Measurements from ENCODE around the gene BTBD18.

Gene BTBD18

DNA sequence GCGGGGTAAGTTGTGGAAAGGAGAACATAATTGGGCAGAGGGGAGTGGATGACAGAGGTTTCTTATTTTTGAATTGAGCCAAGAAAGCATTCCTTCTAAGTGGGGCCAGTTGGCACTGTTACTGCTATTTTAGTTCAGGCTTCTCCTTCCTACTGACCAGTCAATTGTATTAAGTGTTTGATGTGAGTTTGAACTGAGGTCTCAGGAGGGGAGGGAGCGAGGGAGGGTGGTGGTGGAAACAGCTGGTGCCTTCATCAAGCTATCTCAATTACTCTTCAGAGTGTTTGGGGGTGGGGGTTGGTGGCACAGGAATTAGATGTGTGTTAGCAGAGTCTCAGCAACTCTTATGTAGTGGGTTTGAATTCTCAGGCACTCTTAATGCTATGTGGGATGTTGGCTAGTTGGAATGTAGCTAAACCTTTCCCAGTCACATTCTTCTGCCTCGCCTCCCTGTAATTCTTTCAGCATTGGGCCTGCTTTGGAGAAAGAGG is 24.5 kb upstream of the BTBD18 start:
- TF ChIP-seq, protein P1, sequence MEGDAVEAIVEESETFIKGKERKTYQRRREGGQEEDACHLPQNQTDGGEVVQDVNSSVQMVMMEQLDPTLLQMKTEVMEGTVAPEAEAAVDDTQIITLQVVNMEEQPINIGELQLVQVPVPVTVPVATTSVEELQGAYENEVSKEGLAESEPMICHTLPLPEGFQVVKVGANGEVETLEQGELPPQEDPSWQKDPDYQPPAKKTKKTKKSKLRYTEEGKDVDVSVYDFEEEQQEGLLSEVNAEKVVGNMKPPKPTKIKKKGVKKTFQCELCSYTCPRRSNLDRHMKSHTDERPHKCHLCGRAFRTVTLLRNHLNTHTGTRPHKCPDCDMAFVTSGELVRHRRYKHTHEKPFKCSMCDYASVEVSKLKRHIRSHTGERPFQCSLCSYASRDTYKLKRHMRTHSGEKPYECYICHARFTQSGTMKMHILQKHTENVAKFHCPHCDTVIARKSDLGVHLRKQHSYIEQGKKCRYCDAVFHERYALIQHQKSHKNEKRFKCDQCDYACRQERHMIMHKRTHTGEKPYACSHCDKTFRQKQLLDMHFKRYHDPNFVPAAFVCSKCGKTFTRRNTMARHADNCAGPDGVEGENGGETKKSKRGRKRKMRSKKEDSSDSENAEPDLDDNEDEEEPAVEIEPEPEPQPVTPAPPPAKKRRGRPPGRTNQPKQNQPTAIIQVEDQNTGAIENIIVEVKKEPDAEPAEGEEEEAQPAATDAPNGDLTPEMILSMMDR (IDR thresholded peaks at IDR 0.05; ENCODE audit: control insufficient read depth, extremely low read depth, insufficient read depth) = no peak
- H3K4me3 ChIP-seq (ENCODE audit: low read depth, low read length) = no peak overlapping the region
- DNase-seq (ENCODE audit: low read depth) = no peak

DNA sequence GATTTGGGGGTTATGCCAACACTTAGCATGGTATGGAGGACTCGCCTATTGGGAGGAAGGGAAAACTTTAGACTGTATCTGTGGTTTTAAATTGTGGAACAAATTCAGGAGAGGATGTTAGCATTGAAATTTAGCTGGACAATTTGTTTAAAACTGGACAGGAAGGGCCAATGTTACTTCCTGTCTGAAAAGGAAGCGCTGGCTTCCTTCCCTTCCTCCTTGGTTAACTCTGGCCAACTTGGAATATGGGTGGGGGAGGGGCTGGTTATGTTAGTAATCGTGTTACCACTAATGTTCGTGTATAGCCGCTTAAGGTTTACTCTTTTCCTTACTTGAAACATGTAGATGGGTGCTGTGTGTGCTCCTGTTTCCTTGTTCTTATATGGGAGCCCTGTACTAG is 23.9 kb upstream of the BTBD18 start:
- TF ChIP-seq, protein P1 (IDR thresholded peaks at IDR 0.05; ENCODE audit: control insufficient read depth, extremely low read depth, insufficient read depth) = no peak

DNA sequence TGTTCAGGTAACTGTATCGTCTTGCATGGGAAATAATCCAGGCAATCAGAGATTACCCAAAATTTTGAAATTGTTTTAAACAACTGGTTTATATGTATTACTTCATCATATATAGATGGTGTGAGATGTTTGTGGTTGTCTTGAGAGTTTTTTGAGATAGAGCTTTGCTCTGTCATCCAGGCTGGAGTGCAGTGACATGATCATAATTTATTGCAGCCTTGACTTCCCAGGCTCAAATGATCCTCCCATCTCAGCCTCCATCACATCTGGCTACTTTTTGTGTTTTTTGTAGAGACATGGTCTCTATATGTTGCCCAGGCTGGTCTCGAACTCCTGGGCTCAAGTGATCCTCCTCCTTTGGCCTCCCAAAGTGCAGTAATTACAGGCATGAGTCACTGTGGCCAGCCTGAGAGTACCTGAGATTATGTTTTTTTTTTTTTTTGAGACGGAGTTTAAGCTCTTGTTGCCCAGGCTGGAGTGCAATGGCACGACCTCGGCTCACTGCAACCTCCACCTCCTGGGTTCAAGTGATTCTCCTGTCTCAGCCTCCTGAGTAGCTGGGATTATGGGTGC is 21.5 kb upstream of the BTBD18 start:
- TF ChIP-seq, protein P1 (IDR thresholded peaks at IDR 0.05; ENCODE audit: control insufficient read depth, extremely low read depth, insufficient read depth) = no peak

More for the DNA sequence above, 23.9 kb upstream of the BTBD18 start:
- H3K4me3 ChIP-seq (ENCODE audit: low read depth, low read length) = no peak overlapping the region
- no peak for DNase-seq (ENCODE audit: low read depth)

GRCh38 chr11:57772562-57772961 is 20.9 kb upstream of the BTBD18 start:
- no peak for DNase-seq (ENCODE audit: low read depth)
- H3K4me3 ChIP-seq (ENCODE audit: low read depth, low read length) = 0 out of 2 replicates have a peak overlapping the region, but pooled peaks have one; percentile 20
- TF ChIP-seq, protein P1 (IDR thresholded peaks at IDR 0.05; ENCODE audit: control insufficient read depth, extremely low read depth, insufficient read depth) = no peak

More for the DNA sequence above, 21.5 kb upstream of the BTBD18 start:
- no peak overlapping the region for H3K4me3 ChIP-seq (ENCODE audit: low read depth, low read length)
- no peak for DNase-seq (ENCODE audit: low read depth)

- no peak overlapping the region for H3K4me3 ChIP-seq (ENCODE audit: low read depth, low read length)
- TF ChIP-seq, protein P1 (IDR thresholded peaks at IDR 0.05; ENCODE audit: control insufficient read depth, extremely low read depth, insufficient read depth) = no peak
- no peak for DNase-seq (ENCODE audit: low read depth)
Observed at GRCh38 chr11:57771365-57771764, 19.7 kb upstream of the BTBD18 start.

GRCh38 chr11:57770793-57771192 is 19.2 kb upstream of the BTBD18 start:
- no peak overlapping the region for H3K4me3 ChIP-seq (ENCODE audit: low read depth, low read length)
- TF ChIP-seq, protein P1 (IDR thresholded peaks at IDR 0.05; ENCODE audit: control insufficient read depth, extremely low read depth, insufficient read depth) = no peak
- no peak for DNase-seq (ENCODE audit: low read depth)

DNA sequence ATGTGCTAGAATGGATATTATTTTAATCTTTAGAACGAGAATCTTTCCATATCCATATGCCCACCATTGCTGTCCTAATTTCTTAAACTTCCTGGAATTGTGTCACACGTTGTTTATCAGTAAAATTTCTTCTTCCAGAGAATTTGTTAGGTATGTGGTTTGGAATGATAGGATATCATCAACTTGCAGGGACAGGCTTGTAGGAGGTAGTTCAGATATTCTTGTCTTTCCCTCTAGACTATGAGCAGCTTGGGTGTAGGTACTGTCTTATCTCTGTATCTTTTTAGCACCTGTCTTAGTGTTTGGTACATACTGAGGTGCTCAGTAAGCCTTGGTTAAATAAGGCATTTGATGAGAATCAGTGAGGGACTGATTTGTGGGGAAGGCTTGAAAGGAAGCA is 13.4 kb upstream of the BTBD18 start:
- H3K4me3 ChIP-seq (ENCODE audit: low read depth, low read length) = peak overlapping the region; percentile 81
- TF ChIP-seq, protein P1 (IDR thresholded peaks at IDR 0.05; ENCODE audit: control insufficient read depth, extremely low read depth, insufficient read depth) = no peak
- no peak for DNase-seq (ENCODE audit: low read depth)
